Measurements from ENCODE around the gene ZBTB38.
A peak's percentile ranks its signal among the peaks of the same experiment; 100 is the strongest.

ZBTB38 gene

GRCh38 chr3:141407825-141408224 is 39.5 kb downstream of the ZBTB38 start:
- DNase-seq = no peak

GRCh38 chr3:141408596-141408995 is 40.3 kb downstream of the ZBTB38 start:
- DNase-seq = no peak

- DNase-seq = no peak
These were observed 41.6 kb downstream of the ZBTB38 start for GRCh38 chr3:141409940-141410241.

DNA sequence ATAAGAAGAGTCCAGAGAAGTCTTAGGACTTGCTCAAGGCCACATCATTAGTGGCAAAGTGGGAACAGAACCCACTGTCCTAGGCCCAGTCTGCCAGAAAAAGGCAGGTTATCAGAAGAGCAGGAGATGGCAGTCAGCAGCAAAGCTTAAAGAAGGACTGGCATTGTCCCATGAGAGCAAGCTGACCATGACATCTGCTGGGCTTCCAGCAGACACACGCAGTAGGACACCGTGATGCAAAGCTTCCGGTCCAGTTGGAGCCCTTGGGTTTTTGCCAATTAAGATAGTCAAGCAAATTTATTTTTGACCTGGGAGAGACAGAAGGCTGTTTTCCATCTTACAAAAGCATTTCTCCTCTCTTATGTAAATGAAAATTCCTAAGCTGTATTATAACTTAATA is 42.1 kb downstream of the ZBTB38 start:
- no peak for DNase-seq

GRCh38 chr3:141410846-141411245 is 42.5 kb downstream of the ZBTB38 start:
- no peak for DNase-seq

- DNase-seq = no peak
These were observed 43.0 kb downstream of the ZBTB38 start for GRCh38 chr3:141411251-141411771.

DNA sequence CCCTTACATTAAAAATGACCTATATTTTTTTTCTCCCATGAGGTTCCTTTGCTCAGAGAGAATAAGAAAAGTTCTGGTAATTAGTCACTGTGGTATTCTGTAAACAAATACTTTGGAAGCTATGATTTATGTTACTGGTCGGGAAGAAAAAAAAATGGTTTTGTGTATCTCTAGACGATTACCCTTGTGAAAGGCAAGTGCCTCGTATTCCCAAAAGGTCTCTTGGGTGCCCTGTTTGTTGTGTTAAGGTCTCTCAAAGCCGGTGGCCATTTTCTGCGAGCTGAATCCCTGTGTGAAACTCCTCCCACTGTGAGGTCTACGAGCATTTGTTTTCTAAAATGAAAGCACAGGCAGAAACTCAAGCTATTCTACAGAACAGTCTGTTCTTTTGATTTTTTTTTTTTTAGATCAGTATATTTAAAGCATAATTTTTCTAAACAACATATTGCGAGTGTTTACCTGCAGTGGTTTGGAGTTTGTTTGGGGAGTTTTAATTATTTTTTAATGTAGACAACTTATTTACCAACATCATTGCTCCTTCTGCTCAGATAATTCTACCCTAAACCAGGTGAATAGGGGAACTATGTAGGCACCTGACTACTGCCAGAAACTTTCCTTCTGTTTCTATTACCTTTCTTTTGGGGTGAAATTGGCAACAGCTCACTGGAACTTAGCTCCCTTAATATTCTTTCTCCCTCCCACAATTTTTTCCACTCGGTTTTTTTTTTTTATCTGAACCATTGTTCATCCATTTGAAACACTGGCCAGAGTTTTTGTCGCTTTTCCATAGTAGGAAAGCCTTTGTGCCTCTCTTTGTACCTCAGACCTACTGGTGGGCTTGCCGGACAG is 44.0 kb downstream of the ZBTB38 start:
- DNase-seq = peak; percentile 72

DNA sequence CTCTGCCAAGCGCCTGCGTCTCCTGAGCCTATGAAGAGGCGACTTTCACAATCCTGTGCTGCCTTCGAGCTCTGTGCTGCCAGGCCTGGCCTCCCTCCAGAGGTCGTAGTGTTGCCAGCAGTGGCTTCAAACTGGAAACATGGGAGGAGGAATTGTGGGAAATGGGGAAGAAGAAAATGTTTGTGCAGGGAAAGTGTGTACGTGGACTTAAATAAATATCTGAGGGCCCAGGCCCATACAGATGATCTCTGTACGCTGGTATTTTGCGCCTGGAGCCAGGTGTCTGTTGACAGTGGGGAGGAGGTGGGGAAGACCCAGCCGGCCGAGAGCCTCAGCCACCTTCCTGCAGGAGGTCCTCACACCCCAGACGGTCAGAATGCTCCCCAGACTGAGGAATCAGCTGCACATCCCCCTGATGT is 44.6 kb downstream of the ZBTB38 start:
- no peak for DNase-seq

DNA sequence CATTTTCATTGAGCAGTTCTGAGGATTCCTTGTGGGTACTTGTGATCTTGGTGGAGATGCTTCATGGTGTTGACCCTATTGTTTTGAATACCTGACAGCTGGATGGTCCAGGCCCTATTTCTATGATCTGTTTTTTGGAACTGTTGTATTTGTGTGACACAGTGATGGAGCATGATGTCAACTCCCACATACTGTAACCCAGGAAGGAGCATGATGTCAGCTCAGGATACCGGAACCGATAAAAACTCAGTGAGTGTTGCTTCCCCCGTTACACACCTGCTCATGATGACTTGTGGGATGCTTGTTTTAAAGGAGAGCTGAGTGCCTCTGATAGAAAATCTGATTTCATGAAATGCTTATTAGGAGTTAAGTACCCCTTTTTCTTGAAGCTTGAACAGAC is 45.1 kb downstream of the ZBTB38 start:
- no peak for DNase-seq

GRCh38 chr3:141413801-141414689 is 45.7 kb downstream of the ZBTB38 start:
- peak; percentile 90 for DNase-seq

GRCh38 chr3:141414800-141415462 is 46.6 kb downstream of the ZBTB38 start:
- DNase-seq = no peak

DNA sequence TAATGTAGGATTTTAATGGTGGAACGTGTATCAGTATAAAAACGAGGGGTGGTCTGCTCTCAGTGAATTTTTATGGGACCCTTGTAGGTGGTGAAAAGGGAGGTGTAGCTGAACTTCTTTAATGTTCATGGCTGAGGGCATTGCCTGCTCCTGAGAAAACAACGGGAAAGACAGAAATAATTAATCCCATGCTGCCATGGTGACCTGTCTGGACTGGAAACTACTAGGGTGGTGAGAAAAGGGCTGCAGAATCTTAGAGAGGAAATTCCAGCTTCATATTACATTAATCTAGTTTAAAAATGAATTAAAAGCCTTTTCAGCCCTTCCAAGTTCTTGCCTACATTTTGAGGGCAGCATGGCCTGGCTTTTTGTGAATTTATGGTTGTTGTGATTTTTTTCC is 47.6 kb downstream of the ZBTB38 start:
- no peak for DNase-seq
